Loucy (cell line): ENCODE results near the gene DOK7.
"Not testable (repeated sequence)": the region's sequence is repeated elsewhere in the genome, so short reads cannot be mapped to it uniquely, and the experiment has no call there.

ENCODE experiments used
- H2AFZ ChIP-seq: fragments of 200-600 bp; sonication (generic); 2 replicates; pipeline ENCODE4 v1.6.0; 2016; ENCODE audit warnings: antibody characterized with exemption, mild to moderate bottlenecking, low read length, moderate library complexity
- H3F3A ChIP-seq: fragments of 200-600 bp; 2 replicates; pipeline ENCODE4 v1.6.0; 2016; ENCODE audit warnings: antibody characterized with exemption, low read depth, mild to moderate bottlenecking
- H3K27me3 ChIP-seq: fragments of 200-600 bp; sonication (generic); 2 replicates; pipeline ENCODE4 v1.6.1; 2014; ENCODE audit warnings: low read length, mild to moderate bottlenecking; ENCODE audit not compliant: insufficient read depth, poor library complexity, severe bottlenecking
- H3K36me3 ChIP-seq: fragments of 200-600 bp; sonication (generic); 2 replicates; pipeline ENCODE4 v1.6.1; 2016; ENCODE audit warnings: low read length; ENCODE audit not compliant: insufficient read depth
- H3K4me1 ChIP-seq: fragments of 200-600 bp; sonication (generic); 2 replicates; pipeline ENCODE4 v1.5.1; 2014; ENCODE audit warnings: low read length, mild to moderate bottlenecking; ENCODE audit not compliant: insufficient read depth, poor library complexity, severe bottlenecking
- H3K4me2 ChIP-seq: fragments of 200-600 bp; sonication (generic); 2 replicates; pipeline ENCODE4 v1.6.0; 2014; ENCODE audit warnings: antibody characterized with exemption, low read length, low read depth, mild to moderate bottlenecking; ENCODE audit not compliant: poor library complexity, severe bottlenecking
- H3K4me3 ChIP-seq: fragments of 200-600 bp; sonication (generic); 2 replicates; pipeline ENCODE4 v1.5.1; 2014; ENCODE audit warnings: low read length, mild to moderate bottlenecking, mixed read lengths; ENCODE audit not compliant: poor library complexity, severe bottlenecking
- H3K79me2 ChIP-seq: fragments of 200-600 bp; sonication (generic); 2 replicates; pipeline ENCODE4 v1.6.1; 2014; ENCODE audit warnings: low read length; ENCODE audit not compliant: insufficient read depth
- H3K9ac ChIP-seq: fragments of 200-600 bp; sonication (generic); 2 replicates; pipeline ENCODE4 v1.6.0; 2014; ENCODE audit warnings: mild to moderate bottlenecking, low read depth, low read length, moderate library complexity; ENCODE audit not compliant: poor library complexity, severe bottlenecking
- H3K9me2 ChIP-seq: fragments of 200-600 bp; sonication (generic); replicated peaks from 2 replicates; pipeline ENCODE4 v1.6.1; 2016; ENCODE audit warnings: low read depth, low read length, mixed read lengths
- H3K9me3 ChIP-seq: fragments of 200-600 bp; sonication (generic); 2 replicates; pipeline ENCODE4 v1.6.1; 2014; ENCODE audit warnings: mild to moderate bottlenecking, antibody characterized with exemption, low read length, low read depth; ENCODE audit not compliant: insufficient read depth
- H4K20me1 ChIP-seq: fragments of 200-600 bp; sonication (generic); 2 replicates; pipeline ENCODE4 v1.6.0; 2014; ENCODE audit warnings: antibody characterized with exemption, low read length, mild to moderate bottlenecking; ENCODE audit not compliant: insufficient read depth, poor library complexity, severe bottlenecking
- EZH2phosphoT487 ChIP-seq: fragments of 200-600 bp; IDR thresholded peaks from 2 replicates; pipeline ENCODE4 v1.6.1; 2018; ENCODE audit warnings: antibody characterized with exemption, mild to moderate bottlenecking, moderate library complexity, borderline replicate concordance
- TF ChIP-seq, protein P1 (sequence below): fragments of 200-600 bp; sonication (generic); conservative IDR thresholded peaks from 2 replicates; pipeline ENCODE4 v1.5.1; 2014; ENCODE audit warnings: mild to moderate bottlenecking, antibody characterized with exemption, low read length

Gene DOK7

DNA sequence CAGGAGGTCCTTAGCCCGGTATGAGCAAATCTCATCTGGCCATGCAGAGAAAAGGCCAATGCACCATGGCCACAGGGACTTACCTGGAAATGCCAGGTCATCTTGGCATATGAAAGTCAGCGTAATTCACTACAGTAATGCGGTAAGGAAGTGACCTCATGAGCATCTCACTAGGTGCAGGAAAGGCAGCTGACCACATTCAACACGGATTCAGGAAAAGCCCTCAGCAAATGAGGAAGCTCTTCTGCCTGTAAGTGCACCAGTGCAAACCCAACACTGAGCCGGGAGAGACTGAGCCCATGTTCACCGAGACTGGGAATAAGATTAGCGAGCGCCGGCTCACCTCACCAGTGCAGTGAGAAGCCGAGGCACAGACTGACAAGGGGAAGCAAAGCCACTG lies 45.4 kb downstream of the DOK7 start:
- peaks cover 35% of the 10 kb centered on the region; the same call in 1 of the 2 replicates for H3K36me3 ChIP-seq

DNA sequence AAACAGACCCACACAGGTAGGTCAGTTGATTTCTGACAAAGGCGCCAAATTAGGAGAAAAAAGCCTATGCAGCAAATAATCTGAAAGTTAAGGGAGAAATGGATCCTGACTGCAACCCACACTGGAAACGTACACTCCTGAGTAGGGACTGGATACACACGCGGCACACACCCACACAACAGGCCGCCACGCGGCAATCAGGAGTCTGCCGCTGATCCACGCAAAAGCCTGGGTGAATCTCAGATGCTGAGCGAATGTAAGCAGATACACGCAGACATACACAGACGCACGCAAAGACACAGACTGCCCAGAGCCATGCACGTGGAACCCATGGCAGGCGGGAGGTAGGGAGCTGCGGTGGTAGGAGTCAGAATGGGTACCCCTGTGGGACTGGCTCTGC lies 47.4 kb downstream of the DOK7 start:
- Histone ChIP-seq H3K36me3 (peaks cover 44% of the 10 kb centered on the region; the same call in 1 of the 2 replicates), H3K4me1 (no peaks in the 10 kb centered on the region), H3K9me2 (no peaks in the 10 kb centered on the region), H3F3A (no peaks in the 10 kb centered on the region), H3K9ac (no peak overlapping the region), H3K27me3 (no peaks in the 10 kb centered on the region), H3K4me2 (no peak overlapping the region), H3K9me3 (no peaks in the 10 kb centered on the region), H3K4me3 (no peak overlapping the region), H2AFZ (no peak overlapping the region), H4K20me1 (no peaks in the 10 kb centered on the region), H3K79me2 (no peaks in the 10 kb centered on the region)
- no peak for TF ChIP-seq EZH2phosphoT487
- TF ChIP-seq, protein P1, sequence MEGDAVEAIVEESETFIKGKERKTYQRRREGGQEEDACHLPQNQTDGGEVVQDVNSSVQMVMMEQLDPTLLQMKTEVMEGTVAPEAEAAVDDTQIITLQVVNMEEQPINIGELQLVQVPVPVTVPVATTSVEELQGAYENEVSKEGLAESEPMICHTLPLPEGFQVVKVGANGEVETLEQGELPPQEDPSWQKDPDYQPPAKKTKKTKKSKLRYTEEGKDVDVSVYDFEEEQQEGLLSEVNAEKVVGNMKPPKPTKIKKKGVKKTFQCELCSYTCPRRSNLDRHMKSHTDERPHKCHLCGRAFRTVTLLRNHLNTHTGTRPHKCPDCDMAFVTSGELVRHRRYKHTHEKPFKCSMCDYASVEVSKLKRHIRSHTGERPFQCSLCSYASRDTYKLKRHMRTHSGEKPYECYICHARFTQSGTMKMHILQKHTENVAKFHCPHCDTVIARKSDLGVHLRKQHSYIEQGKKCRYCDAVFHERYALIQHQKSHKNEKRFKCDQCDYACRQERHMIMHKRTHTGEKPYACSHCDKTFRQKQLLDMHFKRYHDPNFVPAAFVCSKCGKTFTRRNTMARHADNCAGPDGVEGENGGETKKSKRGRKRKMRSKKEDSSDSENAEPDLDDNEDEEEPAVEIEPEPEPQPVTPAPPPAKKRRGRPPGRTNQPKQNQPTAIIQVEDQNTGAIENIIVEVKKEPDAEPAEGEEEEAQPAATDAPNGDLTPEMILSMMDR: no peak

More for the DNA sequence above, 45.4 kb downstream of the DOK7 start:
- Histone ChIP-seq H3K4me2 (no peak overlapping the region), H3K4me3 (no peak overlapping the region), H3K9me2 (no peaks in the 10 kb centered on the region), H3K4me1 (no peaks in the 10 kb centered on the region), H3K9ac (no peak overlapping the region), H3K27me3 (no peaks in the 10 kb centered on the region), H2AFZ (no peak overlapping the region), H4K20me1 (no peaks in the 10 kb centered on the region), H3K79me2 (no peaks in the 10 kb centered on the region), H3K9me3 (no peaks in the 10 kb centered on the region), H3F3A (no peaks in the 10 kb centered on the region)
- TF ChIP-seq, protein P1: no peak
- TF ChIP-seq EZH2phosphoT487: no peak

DNA sequence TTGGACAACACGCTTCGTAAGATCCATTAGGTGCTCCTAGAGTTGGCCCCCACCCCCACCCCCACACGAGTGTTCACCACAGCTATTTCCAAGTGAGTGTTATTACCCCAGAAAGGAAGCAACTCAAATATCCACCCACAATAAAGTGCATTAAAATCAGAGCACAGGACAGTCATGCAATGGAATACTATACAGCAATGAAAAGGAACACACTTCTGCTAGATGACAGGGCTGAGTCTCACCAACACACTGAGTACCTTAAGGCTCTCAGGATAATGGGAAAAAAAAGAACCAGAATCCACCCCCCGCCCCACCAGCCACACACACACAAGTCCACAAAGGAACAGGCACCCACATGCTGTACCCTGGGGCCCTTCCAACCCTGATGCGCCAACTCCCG lies 48.1 kb downstream of the DOK7 start:
- Histone ChIP-seq H3K9me2 (no peaks in the 10 kb centered on the region), H3K27me3 (no peaks in the 10 kb centered on the region), H3K4me1 (no peaks in the 10 kb centered on the region), H2AFZ (no peak overlapping the region), H3K9ac (no peak overlapping the region), H3K79me2 (no peaks in the 10 kb centered on the region), H3K9me3 (no peaks in the 10 kb centered on the region), H4K20me1 (no peaks in the 10 kb centered on the region), H3K4me2 (no peak overlapping the region), H3K4me3 (no peak overlapping the region), H3K36me3 (peaks cover 51% of the 10 kb centered on the region; the same call in 1 of the 2 replicates), H3F3A (no peaks in the 10 kb centered on the region)
- TF ChIP-seq, protein P1: no peak
- TF ChIP-seq EZH2phosphoT487: no peak

DNA sequence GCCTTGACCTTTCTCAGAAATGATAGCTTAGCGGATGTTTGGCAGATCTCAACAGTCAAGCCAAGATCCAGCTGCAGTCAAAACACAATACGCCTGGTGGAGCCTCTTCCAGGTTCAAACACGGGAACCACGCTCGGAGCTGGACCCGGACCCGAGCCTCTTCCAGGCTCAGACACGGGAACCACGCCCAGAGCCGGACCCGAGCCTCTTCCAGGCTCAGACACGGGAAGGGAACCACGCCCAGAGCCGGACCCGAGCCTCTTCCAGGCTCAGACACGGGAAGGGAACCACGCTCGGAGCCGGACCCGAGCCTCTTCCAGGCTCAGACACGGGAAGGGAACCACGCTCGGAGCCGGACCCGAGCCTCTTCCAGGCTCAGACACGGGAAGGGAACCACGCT lies 48.5 kb downstream of the DOK7 start:
- H3K36me3 ChIP-seq: peaks cover 55% of the 10 kb centered on the region; the same call in 1 of the 2 replicates

More for the DNA sequence above, 48.5 kb downstream of the DOK7 start:
- not testable (repeated sequence) for H3K4me2 ChIP-seq, H3K27me3 ChIP-seq, H2AFZ ChIP-seq, H3K9ac ChIP-seq, H3K9me3 ChIP-seq, H3K4me3 ChIP-seq, H3K4me1 ChIP-seq, H3F3A ChIP-seq, H4K20me1 ChIP-seq, H3K79me2 ChIP-seq, H3K9me2 ChIP-seq
